ENCODE data around the gene PAX2. TPM values are rescaled to one million over a fixed set of nuclear protein-coding genes. Genes with fewer than 3 reads are reported as not detected.

Gene PAX2
- total and polyA plus RNA-seq, 2 of the 8 experiments (the other 6 are each of a cell fraction or from before 2014, with no cell fraction given): 0.02 TPM; not detected in 1

DNA sequence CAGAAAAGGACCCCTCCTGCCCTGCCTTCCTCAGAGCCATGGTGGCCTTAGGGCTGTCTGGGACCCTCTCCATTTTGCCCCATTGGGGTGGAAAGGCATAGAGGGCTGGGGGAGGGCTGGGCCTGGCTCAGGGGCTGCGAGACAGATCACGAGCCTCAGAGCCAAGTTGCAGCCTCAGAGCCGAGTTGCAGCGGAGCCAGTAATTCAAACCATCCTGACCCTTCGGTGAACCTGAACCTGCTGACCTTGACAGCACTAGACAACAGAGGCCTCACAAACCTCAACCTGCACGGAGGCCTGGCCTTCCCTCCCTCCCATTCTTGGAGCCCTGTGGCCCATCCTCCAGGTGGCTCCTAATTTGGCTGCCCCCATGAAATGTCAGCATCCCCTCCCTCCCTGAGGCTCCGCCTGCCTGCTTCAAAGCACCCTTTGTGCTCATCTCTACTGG, 45.4 kb downstream of the PAX2 start:
- H3K23me2 ChIP-seq (ENCODE audit: low read depth, low read length): no peaks in the 10 kb centered on the region
- no peak overlapping the region for H3K18ac ChIP-seq (ENCODE audit: extremely low read depth, low read length)
- WGBS, 2 experiments (ENCODE audit: extremely low coverage in 1 of 2, insufficient coverage in 1 of 2, insufficient read length in 1 of 2, insufficient replicate concordance in 2 of 2, low coverage in 1 of 2, low lambda C conversion rate in 2 of 2, missing lambda C conversion rate in 1 of 2): 76% methylated on average over 4 of the region's 7 CpGs; no CpG with 5 or more reads in 1 of the 2 experiments
- no peak overlapping the region for H2BK20ac ChIP-seq (ENCODE audit: low read length)
- H3K79me1 ChIP-seq (ENCODE audit: low read depth, low read length): no peaks in the 10 kb centered on the region
- H3K23ac ChIP-seq (ENCODE audit: insufficient read length): no peak overlapping the region
- DNase-seq (ENCODE audit: low read depth in 1 of 2, low spot score in 2 of 2): no peak
- TF ChIP-seq GABPA (IDR thresholded peaks at IDR 0.05; ENCODE audit: borderline replicate concordance, insufficient read depth, low read length): no peak
- TF ChIP-seq CBX5 (IDR thresholded peaks at IDR 0.05; ENCODE audit: low read depth, low read length): no peak
- no peak for TF ChIP-seq BRCA1 (IDR thresholded peaks at IDR 0.05; ENCODE audit: low read depth, low read length)
- 0 out of 2 replicates have a peak, but pooled peaks have one; percentile 43 for TF ChIP-seq RXRA (IDR thresholded peaks at IDR 0.05; ENCODE audit: insufficient read depth, low read depth, low read length)
- CTCF ChIA-PET (ENCODE audit: partially characterized antibody): interaction anchor here (1.0 kb wide), 1 partner anchor 12 kb away, joined by 3 read pairs; no protein-coding TSS in a partner anchor
- no peak overlapping the region for H2AK5ac ChIP-seq (ENCODE audit: low read depth, low read length)
- H4K91ac ChIP-seq (replicated peaks; ENCODE audit: insufficient read length, low read length): no peak overlapping the region
- H2BK12ac ChIP-seq (ENCODE audit: low read depth, low read length): no peak overlapping the region
- no peak overlapping the region for H2AFZ ChIP-seq (ENCODE audit: low read length)
- no peak for FAIRE-seq
- H3K4me1 ChIP-seq (replicated peaks in 1 of 4; ENCODE audit: control insufficient read depth in 3 of 4, insufficient read depth in 4 of 4, low read length in 3 of 4): peaks cover 5 to 27% (median 15%) of the 10 kb centered on the region in 4 experiments
- H3K27ac ChIP-seq (ENCODE audit: low read depth, low read length): no peak overlapping the region
- H4K5ac ChIP-seq (ENCODE audit: insufficient read length, low read depth, low read length): no peak overlapping the region
- POLR2A ChIA-PET (ENCODE audit: partially characterized antibody): no interaction called here
- no peak overlapping the region for H3K56ac ChIP-seq (replicated peaks; ENCODE audit: insufficient read length, low read depth, low read length)
- H3K14ac ChIP-seq (ENCODE audit: insufficient read length): no peak overlapping the region
- no peaks in the 10 kb centered on the region for H3K9me3 ChIP-seq (ENCODE audit: insufficient read depth in 2 of 2, low read depth in 1 of 2, low read length in 1 of 2)
- no peaks in the 10 kb centered on the region for H3K79me2 ChIP-seq (ENCODE audit: control insufficient read depth in 1 of 2, insufficient read depth in 2 of 2, low read length in 2 of 2)
- no peak overlapping the region for H3K4me3 ChIP-seq (ENCODE audit: extremely low read depth in 1 of 4, insufficient read depth in 2 of 4, low read depth in 3 of 4, low read length in 4 of 4)
- H2BK15ac ChIP-seq (ENCODE audit: low read length): no peak overlapping the region
- no peak overlapping the region for H3K4ac ChIP-seq (replicated peaks; ENCODE audit: insufficient read length, low read depth, low read length)
- H3K9ac ChIP-seq (replicated peaks in 1 of 4; ENCODE audit: extremely low read depth in 1 of 4, low read depth in 3 of 4, low read length in 3 of 4): no peak overlapping the region
- H3K4me2 ChIP-seq (ENCODE audit: insufficient read depth in 1 of 2, low read depth in 2 of 2, low read length in 2 of 2): no peak overlapping the region
- no peak overlapping the region for H2BK120ac ChIP-seq (replicated peaks; ENCODE audit: low read depth, low read length)
- H2BK5ac ChIP-seq (ENCODE audit: low read depth, low read length): no peak overlapping the region
- no peaks in the 10 kb centered on the region; a peak in 5 of 7 replicates for H3K27me3 ChIP-seq (replicated peaks in 1 of 4; ENCODE audit: control insufficient read depth in 3 of 4, extremely low read depth in 1 of 4, insufficient read depth in 3 of 4, low read length in 3 of 4)
- no peak overlapping the region for H4K8ac ChIP-seq (ENCODE audit: extremely low read depth, insufficient read depth, low read length)
- H3K36me3 ChIP-seq (ENCODE audit: control insufficient read depth in 2 of 4, insufficient read depth in 4 of 4, low read length in 3 of 4): no peaks in the 10 kb centered on the region
- no peaks in the 10 kb centered on the region for H4K20me1 ChIP-seq (replicated peaks in 1 of 2; ENCODE audit: control insufficient read depth in 1 of 2, insufficient read depth in 2 of 2, low read length in 2 of 2)

Measured in H1 (cell line).